ENCODE results near the gene TRAPPC10. TPM values are rescaled to one million over a fixed set of nuclear protein-coding genes. Genes with fewer than 3 reads are reported as not detected.

TRAPPC10 gene
- total RNA-seq, 1 donor from 2014 or later, result 16.8 TPM

DNA sequence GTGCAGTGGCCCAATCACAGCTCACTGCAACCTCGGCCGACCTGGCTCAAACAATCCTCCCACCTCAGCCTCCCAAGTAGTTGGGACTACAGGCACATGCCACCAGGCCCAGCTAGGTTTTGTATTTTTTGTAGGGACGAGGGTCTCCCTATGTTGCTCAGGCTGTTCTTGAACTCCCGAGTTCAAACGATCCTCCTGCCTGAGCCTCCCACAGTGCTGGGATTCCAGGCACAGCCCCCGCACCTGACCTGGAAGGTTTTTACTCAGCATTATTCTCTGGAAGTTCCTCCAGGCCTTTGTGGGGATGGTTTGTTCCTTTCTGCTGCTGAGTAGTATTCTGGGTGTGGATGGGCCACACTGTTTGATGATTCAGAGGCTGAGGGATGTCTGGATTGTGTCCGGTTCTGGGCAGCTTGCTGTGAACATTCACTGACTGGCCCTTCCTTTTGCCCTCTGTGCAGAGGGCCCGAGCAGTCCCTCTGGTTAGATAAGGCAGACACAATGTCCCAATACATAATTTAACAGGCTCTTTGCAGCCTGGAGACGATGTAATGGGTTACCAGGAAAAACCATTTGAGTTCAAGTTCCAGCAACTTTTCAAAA is 6.0 kb upstream of the TRAPPC10 start:
- no peak for FAIRE-seq
- Histone ChIP-seq H3K36me3 (ENCODE audit: control insufficient read depth, insufficient read depth, low read length) (no peaks in the 10 kb centered on the region), H3K4me3 (ENCODE audit: low read depth, low read length) (no peak overlapping the region), H3K27me3 (ENCODE audit: control insufficient read depth, insufficient read depth, low read length) (no peaks in the 10 kb centered on the region)
- DNase-seq (ENCODE audit: low read depth), result peak; percentile 87
- TF ChIP-seq, protein P1, sequence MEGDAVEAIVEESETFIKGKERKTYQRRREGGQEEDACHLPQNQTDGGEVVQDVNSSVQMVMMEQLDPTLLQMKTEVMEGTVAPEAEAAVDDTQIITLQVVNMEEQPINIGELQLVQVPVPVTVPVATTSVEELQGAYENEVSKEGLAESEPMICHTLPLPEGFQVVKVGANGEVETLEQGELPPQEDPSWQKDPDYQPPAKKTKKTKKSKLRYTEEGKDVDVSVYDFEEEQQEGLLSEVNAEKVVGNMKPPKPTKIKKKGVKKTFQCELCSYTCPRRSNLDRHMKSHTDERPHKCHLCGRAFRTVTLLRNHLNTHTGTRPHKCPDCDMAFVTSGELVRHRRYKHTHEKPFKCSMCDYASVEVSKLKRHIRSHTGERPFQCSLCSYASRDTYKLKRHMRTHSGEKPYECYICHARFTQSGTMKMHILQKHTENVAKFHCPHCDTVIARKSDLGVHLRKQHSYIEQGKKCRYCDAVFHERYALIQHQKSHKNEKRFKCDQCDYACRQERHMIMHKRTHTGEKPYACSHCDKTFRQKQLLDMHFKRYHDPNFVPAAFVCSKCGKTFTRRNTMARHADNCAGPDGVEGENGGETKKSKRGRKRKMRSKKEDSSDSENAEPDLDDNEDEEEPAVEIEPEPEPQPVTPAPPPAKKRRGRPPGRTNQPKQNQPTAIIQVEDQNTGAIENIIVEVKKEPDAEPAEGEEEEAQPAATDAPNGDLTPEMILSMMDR (IDR thresholded peaks at IDR 0.05; ENCODE audit: insufficient read depth, low read length, severe bottlenecking), result no peak

DNA sequence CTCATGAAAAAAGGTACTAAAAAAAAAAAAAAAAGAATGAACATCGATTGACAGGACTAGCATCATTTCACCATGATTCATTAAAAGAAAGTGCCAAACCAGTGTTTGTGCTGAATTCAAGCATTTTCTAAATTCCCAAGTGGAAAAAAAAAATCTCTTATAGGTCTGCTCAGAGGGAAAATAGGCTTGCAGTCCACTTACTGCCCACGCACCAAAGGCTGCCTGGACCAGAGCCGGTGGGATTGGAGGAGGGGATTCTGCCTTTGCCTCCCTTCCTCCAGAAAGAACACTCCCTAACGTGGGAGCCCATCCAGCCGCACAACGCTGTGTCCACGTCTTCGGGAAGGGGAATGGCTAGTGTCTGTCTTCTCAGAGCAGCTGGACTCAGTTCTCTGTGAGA is 5.5 kb upstream of the TRAPPC10 start:
- no peak for DNase-seq (ENCODE audit: low read depth)
- H3K27me3 ChIP-seq (ENCODE audit: control insufficient read depth, insufficient read depth, low read length), result no peaks in the 10 kb centered on the region
- TF ChIP-seq, protein P1 (IDR thresholded peaks at IDR 0.05; ENCODE audit: insufficient read depth, low read length, severe bottlenecking), result no peak
- no peak overlapping the region for H3K4me3 ChIP-seq (ENCODE audit: low read depth, low read length)
- H3K36me3 ChIP-seq (ENCODE audit: control insufficient read depth, insufficient read depth, low read length), result no peaks in the 10 kb centered on the region
- FAIRE-seq, result no peak

DNA sequence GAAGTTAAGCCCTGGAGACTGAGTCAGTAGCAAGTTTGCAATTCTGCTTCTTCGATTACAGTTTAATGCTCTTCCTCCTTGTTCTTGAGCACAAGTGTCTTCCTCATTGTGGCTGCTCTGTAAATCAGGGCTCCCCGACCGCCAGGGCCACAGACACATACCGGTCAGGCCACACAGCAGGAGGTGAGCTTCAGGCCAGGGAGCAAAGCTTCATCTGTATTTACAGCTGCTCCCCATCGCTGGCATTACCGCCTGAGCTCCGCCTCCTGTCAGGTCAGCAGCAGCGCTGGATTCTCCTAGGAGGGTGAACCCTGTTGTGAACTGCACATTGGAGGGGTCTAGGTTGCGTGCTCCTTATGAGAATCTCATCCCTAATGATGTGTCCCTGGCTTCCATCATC is 1.7 kb upstream of the TRAPPC10 start:
- FAIRE-seq, result no peak
- TF ChIP-seq, protein P1 (IDR thresholded peaks at IDR 0.05; ENCODE audit: insufficient read depth, low read length, severe bottlenecking), result no peak
- H3K36me3 ChIP-seq (ENCODE audit: control insufficient read depth, insufficient read depth, low read length), result no peaks in the 10 kb centered on the region
- DNase-seq (ENCODE audit: low read depth), result no peak
- H3K4me3 ChIP-seq (ENCODE audit: low read depth, low read length), result no peak overlapping the region
- no peaks in the 10 kb centered on the region for H3K27me3 ChIP-seq (ENCODE audit: control insufficient read depth, insufficient read depth, low read length)

DNA sequence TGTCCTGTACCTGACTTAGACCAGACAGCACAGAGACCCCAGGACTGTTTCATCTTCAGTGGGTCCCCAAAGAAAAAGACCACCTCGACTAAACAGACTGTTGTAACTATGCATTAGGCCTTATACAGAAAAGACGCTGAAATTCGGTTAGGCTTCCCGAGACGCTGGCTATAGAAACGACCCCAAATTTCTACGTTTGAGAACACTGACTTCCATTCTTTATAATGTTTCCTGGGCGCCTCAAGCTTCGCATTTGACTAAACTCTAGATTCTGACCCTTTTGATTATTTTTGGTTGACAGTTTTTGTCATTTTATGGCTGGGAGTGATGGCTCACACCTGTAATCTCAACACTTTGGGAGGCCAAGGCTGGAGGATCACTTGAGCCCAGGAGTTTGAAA is 986 bp upstream of the TRAPPC10 start:
- DNase-seq (ENCODE audit: low read depth) (no peak), FAIRE-seq (no peak)
- no peaks in the 10 kb centered on the region for H3K27me3 ChIP-seq (ENCODE audit: control insufficient read depth, insufficient read depth, low read length)
- TF ChIP-seq, protein P1 (IDR thresholded peaks at IDR 0.05; ENCODE audit: insufficient read depth, low read length, severe bottlenecking), result no peak
- peak overlapping the region; percentile 83 for H3K4me3 ChIP-seq (ENCODE audit: low read depth, low read length)
- H3K36me3 ChIP-seq (ENCODE audit: control insufficient read depth, insufficient read depth, low read length), result no peaks in the 10 kb centered on the region

DNA sequence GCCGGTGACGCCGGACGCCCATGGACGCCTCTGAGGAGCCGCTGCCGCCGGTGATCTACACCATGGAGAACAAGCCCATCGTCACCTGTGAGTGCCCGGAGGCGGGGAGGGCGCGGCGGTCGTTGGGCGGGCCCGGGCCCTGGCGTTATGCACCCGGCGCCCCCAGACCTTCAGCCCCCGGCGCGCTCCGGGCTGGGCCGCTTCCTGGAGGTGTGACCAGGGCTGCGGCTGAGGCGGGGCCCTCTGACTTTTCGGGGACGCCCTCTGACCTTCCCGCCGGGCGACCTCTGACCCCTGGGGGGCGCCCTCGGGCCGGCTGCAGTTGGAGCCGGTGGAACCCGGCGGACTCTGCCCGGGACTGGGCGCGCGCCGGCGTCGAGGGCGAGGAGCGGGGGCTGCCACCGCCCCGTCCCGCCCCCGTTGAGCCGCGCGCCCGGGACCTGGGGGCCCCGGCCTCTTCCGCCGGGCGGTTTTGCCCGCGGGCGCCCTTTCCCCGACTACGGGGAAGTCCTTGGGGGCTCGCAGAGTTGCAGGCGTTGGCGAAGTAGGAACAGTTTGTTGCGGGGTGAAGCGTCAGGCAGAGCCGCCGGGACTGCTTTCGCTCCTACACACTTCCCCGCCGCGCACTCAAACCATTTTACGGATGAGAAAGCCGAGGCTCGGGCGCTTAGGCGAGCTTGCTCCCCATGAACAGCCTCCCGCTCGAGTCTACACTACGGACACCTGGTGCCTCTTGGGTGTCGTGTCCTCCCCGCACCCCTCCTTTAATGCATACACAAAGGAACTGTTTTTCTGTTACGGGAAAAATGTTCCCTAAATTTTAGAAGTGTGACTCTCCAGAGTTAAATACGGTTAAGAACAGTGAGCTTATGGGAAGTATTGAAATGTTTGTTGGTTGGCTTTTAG is 618 bp downstream of the TRAPPC10 start:
- H3K27me3 ChIP-seq (ENCODE audit: control insufficient read depth, insufficient read depth, low read length), result no peaks in the 10 kb centered on the region
- DNase-seq (ENCODE audit: low read depth), result no peak
- peak overlapping the region; percentile 83 for H3K4me3 ChIP-seq (ENCODE audit: low read depth, low read length)
- H3K36me3 ChIP-seq (ENCODE audit: control insufficient read depth, insufficient read depth, low read length), result no peaks in the 10 kb centered on the region
- TF ChIP-seq, protein P1 (IDR thresholded peaks at IDR 0.05; ENCODE audit: insufficient read depth, low read length, severe bottlenecking), result no peak
- FAIRE-seq, result no peak
